Mammary epithelial cell (primary cell): ENCODE results near the gene AGAP1.

Source experiments
- CTCF ChIP-seq, 2 donors: IDR thresholded peaks in 1 of 2; conservative IDR thresholded peaks in 1 of 2; 2 replicates each; pipeline ENCODE4 v1.5.1; 2011 to 2012; ENCODE audit warnings: inconsistent platforms in 2 of 2, low read length in 2 of 2, mild to moderate bottlenecking in 2 of 2, control low read depth in 1 of 2, low read depth in 1 of 2; ENCODE audit not compliant: insufficient read depth in 1 of 2; ENCODE audit errors: extremely low read depth in 1 of 2
- EZH2 ChIP-seq: IDR thresholded peaks from 2 replicates; pipeline ENCODE4 v1.6.1; 2012; ENCODE audit warnings: low read length, inconsistent platforms, borderline replicate concordance

DNA sequence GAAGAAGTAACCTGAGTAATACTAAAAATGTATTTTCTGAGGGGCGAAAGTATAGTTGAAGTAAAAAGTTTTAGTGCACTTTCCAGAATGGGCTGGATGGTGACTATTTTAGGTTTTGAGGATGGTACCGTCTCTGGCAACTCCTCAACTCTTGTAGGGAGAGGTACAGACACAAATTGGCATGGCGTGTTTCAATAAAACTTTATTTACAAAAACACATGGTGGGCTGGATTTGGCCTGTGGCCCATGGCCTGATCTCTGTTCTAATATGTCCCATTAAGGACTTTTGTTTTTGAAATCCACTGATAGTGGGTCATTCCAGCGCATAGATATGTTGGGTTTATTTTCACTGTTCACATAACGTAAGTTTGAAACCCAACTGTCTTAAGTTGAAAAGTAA, 132.8 kb downstream of the AGAP1 start:
- TF ChIP-seq CTCF (conservative IDR thresholded peaks at IDR 0.05 in 1 of 2, IDR thresholded peaks at IDR 0.05 in 1 of 2; ENCODE audit: extremely low read depth in 1 of 2, insufficient read depth in 1 of 2, low read depth in 1 of 2, low read length in 2 of 2), result no peak
- TF ChIP-seq EZH2, result no peak
